NCI-H82 treated with DMSO at 0.1 percent for 48 hours (cell line): ENCODE data around the gene PAX8.
A peak's percentile ranks its signal among the peaks of the same experiment; 100 is the strongest.

Source experiments
- DNase-seq: peaks from one replicate; lab custom pipeline; 2025; ENCODE audit not compliant: unreplicated experiment; lab: John Stamatoyannopoulos, UW

The PAX8 gene

GRCh38 chr2:113224647-113225236 is 54.0 kb downstream of the PAX8 start:
- no peak for DNase-seq

GRCh38 chr2:113223813-113224212 is 54.9 kb downstream of the PAX8 start:
- DNase-seq: no peak

GRCh38 chr2:113221846-113222245 is 56.9 kb downstream of the PAX8 start:
- no peak for DNase-seq

GRCh38 chr2:113220970-113221708 is 57.6 kb downstream of the PAX8 start:
- DNase-seq: peak; percentile 65

- DNase-seq: no peak
These were observed 58.7 kb downstream of the PAX8 start for GRCh38 chr2:113219889-113220641.

- DNase-seq: no peak
These were observed 59.2 kb downstream of the PAX8 start for GRCh38 chr2:113219525-113219888.

- DNase-seq: no peak
These were observed 59.7 kb downstream of the PAX8 start for GRCh38 chr2:113219092-113219441.

GRCh38 chr2:113218283-113219091 is 60.2 kb downstream of the PAX8 start:
- no peak for DNase-seq

- DNase-seq: no peak
These were observed 61.1 kb downstream of the PAX8 start for GRCh38 chr2:113217455-113218282.

- DNase-seq: no peak
These were observed 61.7 kb downstream of the PAX8 start for GRCh38 chr2:113216891-113217454.

GRCh38 chr2:113216321-113216720 is 62.4 kb downstream of the PAX8 start:
- DNase-seq: no peak

- DNase-seq: no peak
These were observed 63.7 kb downstream of the PAX8 start for GRCh38 chr2:113215056-113215455.

GRCh38 chr2:113214141-113214540 is 64.6 kb downstream of the PAX8 start:
- no peak for DNase-seq

GRCh38 chr2:113213061-113213930 is 65.4 kb downstream of the PAX8 start:
- no peak for DNase-seq

- DNase-seq: no peak
These were observed 66.3 kb downstream of the PAX8 start for GRCh38 chr2:113212245-113213060.

GRCh38 chr2:113211226-113212105 is 67.3 kb downstream of the PAX8 start:
- no peak for DNase-seq

GRCh38 chr2:113209646-113210171 is 69.0 kb downstream of the PAX8 start:
- DNase-seq: no peak
